DMS 273 treated with DMSO at 0.1 percent for 48 hours (cell line): ENCODE results near the gene AKAP5.

Source experiments
- DNase-seq: peaks from one replicate; lab custom pipeline; 2025; lab: John Stamatoyannopoulos, UW

AKAP5 gene

GRCh38 chr14:64461221-64461620 is 4.1 kb upstream of the AKAP5 start:
- no peak for DNase-seq

- no peak for DNase-seq
These were observed 2.1 kb upstream of the AKAP5 start for GRCh38 chr14:64463195-64463594.

- no peak for DNase-seq
These were observed 1.4 kb upstream of the AKAP5 start for GRCh38 chr14:64463873-64464272.

GRCh38 chr14:64464651-64465050 is 648 bp upstream of the AKAP5 start:
- no peak for DNase-seq

GRCh38 chr14:64465831-64466554 is 694 bp downstream of the AKAP5 start:
- DNase-seq: no peak

GRCh38 chr14:64467101-64467500 is 1.8 kb downstream of the AKAP5 start:
- no peak for DNase-seq

- no peak for DNase-seq
These were observed 2.3 kb downstream of the AKAP5 start for GRCh38 chr14:64467566-64467965.

GRCh38 chr14:64468451-64468850 is 3.2 kb downstream of the AKAP5 start:
- no peak for DNase-seq

GRCh38 chr14:64474041-64474440 is 8.7 kb downstream of the AKAP5 start:
- DNase-seq: no peak

GRCh38 chr14:64474698-64475097 is 9.4 kb downstream of the AKAP5 start:
- DNase-seq: no peak

GRCh38 chr14:64475585-64476273 is 10.4 kb downstream of the AKAP5 start:
- no peak for DNase-seq

GRCh38 chr14:64476438-64476837 is 11.1 kb downstream of the AKAP5 start:
- no peak for DNase-seq

GRCh38 chr14:64478634-64479250 is 13.4 kb downstream of the AKAP5 start:
- no peak for DNase-seq

- no peak for DNase-seq
These were observed 23.3 kb downstream of the AKAP5 start for GRCh38 chr14:64488590-64489099.

GRCh38 chr14:64491637-64492036 is 26.3 kb downstream of the AKAP5 start:
- no peak for DNase-seq

- DNase-seq: no peak
These were observed 28.2 kb downstream of the AKAP5 start for GRCh38 chr14:64493455-64493854.

GRCh38 chr14:64495252-64495651 is 30.0 kb downstream of the AKAP5 start:
- no peak for DNase-seq

GRCh38 chr14:64496764-64497163 is 31.5 kb downstream of the AKAP5 start:
- no peak for DNase-seq

- DNase-seq: no peak
These were observed 34.8 kb downstream of the AKAP5 start for GRCh38 chr14:64500088-64500487.

GRCh38 chr14:64501411-64502171 is 36.3 kb downstream of the AKAP5 start:
- DNase-seq: no peak

- no peak for DNase-seq
These were observed 37.2 kb downstream of the AKAP5 start for GRCh38 chr14:64502456-64502855.

- DNase-seq: no peak
These were observed 37.7 kb downstream of the AKAP5 start for GRCh38 chr14:64502887-64503433.
